Loucy (cell line): ENCODE data around the gene PRKCG.

ENCODE experiments used
- H2AFZ ChIP-seq: fragments of 200-600 bp; sonication (generic); 2 replicates; pipeline ENCODE4 v1.6.0; 2016; ENCODE audit warnings: antibody characterized with exemption, mild to moderate bottlenecking, low read length, moderate library complexity
- H3F3A ChIP-seq: fragments of 200-600 bp; 2 replicates; pipeline ENCODE4 v1.6.0; 2016; ENCODE audit warnings: antibody characterized with exemption, low read depth, mild to moderate bottlenecking
- H3K27me3 ChIP-seq: fragments of 200-600 bp; sonication (generic); 2 replicates; pipeline ENCODE4 v1.6.1; 2014; ENCODE audit warnings: low read length, mild to moderate bottlenecking; ENCODE audit not compliant: insufficient read depth, poor library complexity, severe bottlenecking
- H3K36me3 ChIP-seq: fragments of 200-600 bp; sonication (generic); 2 replicates; pipeline ENCODE4 v1.6.1; 2016; ENCODE audit warnings: low read length; ENCODE audit not compliant: insufficient read depth
- H3K4me1 ChIP-seq: fragments of 200-600 bp; sonication (generic); 2 replicates; pipeline ENCODE4 v1.5.1; 2014; ENCODE audit warnings: low read length, mild to moderate bottlenecking; ENCODE audit not compliant: insufficient read depth, poor library complexity, severe bottlenecking
- H3K4me2 ChIP-seq: fragments of 200-600 bp; sonication (generic); 2 replicates; pipeline ENCODE4 v1.6.0; 2014; ENCODE audit warnings: antibody characterized with exemption, low read length, low read depth, mild to moderate bottlenecking; ENCODE audit not compliant: poor library complexity, severe bottlenecking
- H3K4me3 ChIP-seq: fragments of 200-600 bp; sonication (generic); 2 replicates; pipeline ENCODE4 v1.5.1; 2014; ENCODE audit warnings: low read length, mild to moderate bottlenecking, mixed read lengths; ENCODE audit not compliant: poor library complexity, severe bottlenecking
- H3K79me2 ChIP-seq: fragments of 200-600 bp; sonication (generic); 2 replicates; pipeline ENCODE4 v1.6.1; 2014; ENCODE audit warnings: low read length; ENCODE audit not compliant: insufficient read depth
- H3K9ac ChIP-seq: fragments of 200-600 bp; sonication (generic); 2 replicates; pipeline ENCODE4 v1.6.0; 2014; ENCODE audit warnings: mild to moderate bottlenecking, low read depth, low read length, moderate library complexity; ENCODE audit not compliant: poor library complexity, severe bottlenecking
- H3K9me2 ChIP-seq: fragments of 200-600 bp; sonication (generic); replicated peaks from 2 replicates; pipeline ENCODE4 v1.6.1; 2016; ENCODE audit warnings: low read depth, low read length, mixed read lengths
- H3K9me3 ChIP-seq: fragments of 200-600 bp; sonication (generic); 2 replicates; pipeline ENCODE4 v1.6.1; 2014; ENCODE audit warnings: mild to moderate bottlenecking, antibody characterized with exemption, low read length, low read depth; ENCODE audit not compliant: insufficient read depth
- H4K20me1 ChIP-seq: fragments of 200-600 bp; sonication (generic); 2 replicates; pipeline ENCODE4 v1.6.0; 2014; ENCODE audit warnings: antibody characterized with exemption, low read length, mild to moderate bottlenecking; ENCODE audit not compliant: insufficient read depth, poor library complexity, severe bottlenecking
- EZH2phosphoT487 ChIP-seq: fragments of 200-600 bp; IDR thresholded peaks from 2 replicates; pipeline ENCODE4 v1.6.1; 2018; ENCODE audit warnings: antibody characterized with exemption, mild to moderate bottlenecking, moderate library complexity, borderline replicate concordance
- TF ChIP-seq, protein P1 (sequence below): fragments of 200-600 bp; sonication (generic); conservative IDR thresholded peaks from 2 replicates; pipeline ENCODE4 v1.5.1; 2014; ENCODE audit warnings: mild to moderate bottlenecking, antibody characterized with exemption, low read length

Gene PRKCG

GRCh38 chr19:53944933-53945332 is 62.9 kb downstream of the PRKCG start:
- Histone ChIP-seq H3K4me3 (no peak overlapping the region), H3K9ac (no peak overlapping the region), H3F3A (no peaks in the 10 kb centered on the region), H3K9me2 (no peaks in the 10 kb centered on the region), H3K4me1 (no peaks in the 10 kb centered on the region), H3K79me2 (no peaks in the 10 kb centered on the region), H3K27me3 (no peaks in the 10 kb centered on the region), H4K20me1 (no peaks in the 10 kb centered on the region), H3K9me3 (no peaks in the 10 kb centered on the region), H3K36me3 (no peaks in the 10 kb centered on the region), H3K4me2 (no peak overlapping the region), H2AFZ (no peak overlapping the region)
- TF ChIP-seq, protein P1, sequence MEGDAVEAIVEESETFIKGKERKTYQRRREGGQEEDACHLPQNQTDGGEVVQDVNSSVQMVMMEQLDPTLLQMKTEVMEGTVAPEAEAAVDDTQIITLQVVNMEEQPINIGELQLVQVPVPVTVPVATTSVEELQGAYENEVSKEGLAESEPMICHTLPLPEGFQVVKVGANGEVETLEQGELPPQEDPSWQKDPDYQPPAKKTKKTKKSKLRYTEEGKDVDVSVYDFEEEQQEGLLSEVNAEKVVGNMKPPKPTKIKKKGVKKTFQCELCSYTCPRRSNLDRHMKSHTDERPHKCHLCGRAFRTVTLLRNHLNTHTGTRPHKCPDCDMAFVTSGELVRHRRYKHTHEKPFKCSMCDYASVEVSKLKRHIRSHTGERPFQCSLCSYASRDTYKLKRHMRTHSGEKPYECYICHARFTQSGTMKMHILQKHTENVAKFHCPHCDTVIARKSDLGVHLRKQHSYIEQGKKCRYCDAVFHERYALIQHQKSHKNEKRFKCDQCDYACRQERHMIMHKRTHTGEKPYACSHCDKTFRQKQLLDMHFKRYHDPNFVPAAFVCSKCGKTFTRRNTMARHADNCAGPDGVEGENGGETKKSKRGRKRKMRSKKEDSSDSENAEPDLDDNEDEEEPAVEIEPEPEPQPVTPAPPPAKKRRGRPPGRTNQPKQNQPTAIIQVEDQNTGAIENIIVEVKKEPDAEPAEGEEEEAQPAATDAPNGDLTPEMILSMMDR, result no peak
- TF ChIP-seq EZH2phosphoT487, result no peak

GRCh38 chr19:53945441-53945840 is 63.4 kb downstream of the PRKCG start:
- Histone ChIP-seq H3K9ac (no peak overlapping the region), H3K4me1 (no peaks in the 10 kb centered on the region), H3K4me2 (no peak overlapping the region), H3K79me2 (no peaks in the 10 kb centered on the region), H3K9me2 (no peaks in the 10 kb centered on the region), H3F3A (no peaks in the 10 kb centered on the region), H3K4me3 (no peak overlapping the region), H3K27me3 (no peaks in the 10 kb centered on the region), H3K36me3 (no peaks in the 10 kb centered on the region), H2AFZ (no peak overlapping the region), H4K20me1 (no peaks in the 10 kb centered on the region), H3K9me3 (no peaks in the 10 kb centered on the region)
- TF ChIP-seq, protein P1, result no peak
- TF ChIP-seq EZH2phosphoT487, result no peak

GRCh38 chr19:53945998-53946397 is 64.0 kb downstream of the PRKCG start:
- H2AFZ ChIP-seq, result no peak overlapping the region
- TF ChIP-seq, protein P1, result no peak
- H3F3A ChIP-seq, result no peaks in the 10 kb centered on the region
- no peaks in the 10 kb centered on the region for H3K27me3 ChIP-seq
- H3K9me3 ChIP-seq, result no peaks in the 10 kb centered on the region
- H3K36me3 ChIP-seq, result no peaks in the 10 kb centered on the region
- H3K79me2 ChIP-seq, result no peaks in the 10 kb centered on the region
- H3K4me2 ChIP-seq, result no peak overlapping the region
- H3K4me1 ChIP-seq, result no peaks in the 10 kb centered on the region
- no peaks in the 10 kb centered on the region for H3K9me2 ChIP-seq
- no peak overlapping the region for H3K9ac ChIP-seq
- no peaks in the 10 kb centered on the region for H4K20me1 ChIP-seq
- H3K4me3 ChIP-seq, result no peak overlapping the region
